Measurements from ENCODE around the gene DBNDD1. TPM values are rescaled to one million over a fixed set of nuclear protein-coding genes. Genes with fewer than 3 reads are reported as not detected.
A peak's percentile ranks its signal among the peaks of the same experiment; 100 is the strongest.

DBNDD1 gene
- total and polyA plus RNA-seq, 2 experiments from 2014 or later: 63.3 to 90.8 TPM

- peaks cover 7% of the 10 kb centered on the region for H3K36me3 Mint-ChIP-seq (ENCODE audit: low read depth)
- H3K4me3 Mint-ChIP-seq: peak overlapping the region; percentile 59
- DNase-seq (ENCODE audit: low spot score) (no peak), ATAC-seq (no peak)
- peak overlapping the region; percentile 70 for H3K4me2 ChIP-seq
- H3K4me1 ChIP-seq (ENCODE audit: insufficient read depth): no peaks in the 10 kb centered on the region; the same call in 1 of the 2 replicates
- H3K9me3 Mint-ChIP-seq: peaks cover 13% of the 10 kb centered on the region
- peaks cover 8% of the 10 kb centered on the region for H3F3A ChIP-seq (replicated peaks; ENCODE audit: low read depth)
- H4K20me1 ChIP-seq (replicated peaks; ENCODE audit: insufficient read depth): no peaks in the 10 kb centered on the region
- peak overlapping the region; percentile 54 for H3K4me3 ChIP-seq
- H3K27me3 ChIP-seq (ENCODE audit: insufficient read depth): no peaks in the 10 kb centered on the region
- H3K27me3 Mint-ChIP-seq (ENCODE audit: insufficient read depth, low read depth, poor library complexity): peaks cover 19% of the 10 kb centered on the region
- H3K36me3 ChIP-seq (ENCODE audit: insufficient read depth): no peaks in the 10 kb centered on the region
- H3K27ac Mint-ChIP-seq: no peak overlapping the region
- H3K4me1 Mint-ChIP-seq: peaks cover 10% of the 10 kb centered on the region; the same call in 2 of the 3 replicates
- no peak overlapping the region for H3K27ac ChIP-seq (ENCODE audit: low read depth)
- H2AFZ ChIP-seq: peak overlapping the region; percentile 76; the same call in 1 of the 2 replicates
- no peaks in the 10 kb centered on the region for H3K9me2 ChIP-seq (ENCODE audit: insufficient read depth)
- TF ChIP-seq ETS1 (IDR thresholded peaks at IDR 0.05) (no peak), REST (IDR thresholded peaks at IDR 0.05; ENCODE audit: unreplicated experiment) (no peak), EZH2 (IDR thresholded peaks at IDR 0.05; ENCODE audit: low read depth, unreplicated experiment) (no peak), NANOG (IDR thresholded peaks at IDR 0.05; ENCODE audit: borderline replicate concordance) (no peak), ZNF331 (CRISPR knock-in tag; IDR thresholded peaks at IDR 0.05; ENCODE audit: low read depth) (no peak), STAT1 (IDR thresholded peaks at IDR 0.05; ENCODE audit: unreplicated experiment) (no peak), POLR2AphosphoS5 (IDR thresholded peaks at IDR 0.05; ENCODE audit: low read depth) (no peak), EZH2phosphoT487 (IDR thresholded peaks at IDR 0.05; ENCODE audit: unreplicated experiment) (no peak), CREB1 (CRISPR knock-in tag; IDR thresholded peaks at IDR 0.05; ENCODE audit: low read depth) (no peak), ZNF114 (CRISPR knock-in tag; IDR thresholded peaks at IDR 0.05) (no peak), JUNB (IDR thresholded peaks at IDR 0.05; ENCODE audit: unreplicated experiment) (no peak)
- TF ChIP-seq, protein P1, sequence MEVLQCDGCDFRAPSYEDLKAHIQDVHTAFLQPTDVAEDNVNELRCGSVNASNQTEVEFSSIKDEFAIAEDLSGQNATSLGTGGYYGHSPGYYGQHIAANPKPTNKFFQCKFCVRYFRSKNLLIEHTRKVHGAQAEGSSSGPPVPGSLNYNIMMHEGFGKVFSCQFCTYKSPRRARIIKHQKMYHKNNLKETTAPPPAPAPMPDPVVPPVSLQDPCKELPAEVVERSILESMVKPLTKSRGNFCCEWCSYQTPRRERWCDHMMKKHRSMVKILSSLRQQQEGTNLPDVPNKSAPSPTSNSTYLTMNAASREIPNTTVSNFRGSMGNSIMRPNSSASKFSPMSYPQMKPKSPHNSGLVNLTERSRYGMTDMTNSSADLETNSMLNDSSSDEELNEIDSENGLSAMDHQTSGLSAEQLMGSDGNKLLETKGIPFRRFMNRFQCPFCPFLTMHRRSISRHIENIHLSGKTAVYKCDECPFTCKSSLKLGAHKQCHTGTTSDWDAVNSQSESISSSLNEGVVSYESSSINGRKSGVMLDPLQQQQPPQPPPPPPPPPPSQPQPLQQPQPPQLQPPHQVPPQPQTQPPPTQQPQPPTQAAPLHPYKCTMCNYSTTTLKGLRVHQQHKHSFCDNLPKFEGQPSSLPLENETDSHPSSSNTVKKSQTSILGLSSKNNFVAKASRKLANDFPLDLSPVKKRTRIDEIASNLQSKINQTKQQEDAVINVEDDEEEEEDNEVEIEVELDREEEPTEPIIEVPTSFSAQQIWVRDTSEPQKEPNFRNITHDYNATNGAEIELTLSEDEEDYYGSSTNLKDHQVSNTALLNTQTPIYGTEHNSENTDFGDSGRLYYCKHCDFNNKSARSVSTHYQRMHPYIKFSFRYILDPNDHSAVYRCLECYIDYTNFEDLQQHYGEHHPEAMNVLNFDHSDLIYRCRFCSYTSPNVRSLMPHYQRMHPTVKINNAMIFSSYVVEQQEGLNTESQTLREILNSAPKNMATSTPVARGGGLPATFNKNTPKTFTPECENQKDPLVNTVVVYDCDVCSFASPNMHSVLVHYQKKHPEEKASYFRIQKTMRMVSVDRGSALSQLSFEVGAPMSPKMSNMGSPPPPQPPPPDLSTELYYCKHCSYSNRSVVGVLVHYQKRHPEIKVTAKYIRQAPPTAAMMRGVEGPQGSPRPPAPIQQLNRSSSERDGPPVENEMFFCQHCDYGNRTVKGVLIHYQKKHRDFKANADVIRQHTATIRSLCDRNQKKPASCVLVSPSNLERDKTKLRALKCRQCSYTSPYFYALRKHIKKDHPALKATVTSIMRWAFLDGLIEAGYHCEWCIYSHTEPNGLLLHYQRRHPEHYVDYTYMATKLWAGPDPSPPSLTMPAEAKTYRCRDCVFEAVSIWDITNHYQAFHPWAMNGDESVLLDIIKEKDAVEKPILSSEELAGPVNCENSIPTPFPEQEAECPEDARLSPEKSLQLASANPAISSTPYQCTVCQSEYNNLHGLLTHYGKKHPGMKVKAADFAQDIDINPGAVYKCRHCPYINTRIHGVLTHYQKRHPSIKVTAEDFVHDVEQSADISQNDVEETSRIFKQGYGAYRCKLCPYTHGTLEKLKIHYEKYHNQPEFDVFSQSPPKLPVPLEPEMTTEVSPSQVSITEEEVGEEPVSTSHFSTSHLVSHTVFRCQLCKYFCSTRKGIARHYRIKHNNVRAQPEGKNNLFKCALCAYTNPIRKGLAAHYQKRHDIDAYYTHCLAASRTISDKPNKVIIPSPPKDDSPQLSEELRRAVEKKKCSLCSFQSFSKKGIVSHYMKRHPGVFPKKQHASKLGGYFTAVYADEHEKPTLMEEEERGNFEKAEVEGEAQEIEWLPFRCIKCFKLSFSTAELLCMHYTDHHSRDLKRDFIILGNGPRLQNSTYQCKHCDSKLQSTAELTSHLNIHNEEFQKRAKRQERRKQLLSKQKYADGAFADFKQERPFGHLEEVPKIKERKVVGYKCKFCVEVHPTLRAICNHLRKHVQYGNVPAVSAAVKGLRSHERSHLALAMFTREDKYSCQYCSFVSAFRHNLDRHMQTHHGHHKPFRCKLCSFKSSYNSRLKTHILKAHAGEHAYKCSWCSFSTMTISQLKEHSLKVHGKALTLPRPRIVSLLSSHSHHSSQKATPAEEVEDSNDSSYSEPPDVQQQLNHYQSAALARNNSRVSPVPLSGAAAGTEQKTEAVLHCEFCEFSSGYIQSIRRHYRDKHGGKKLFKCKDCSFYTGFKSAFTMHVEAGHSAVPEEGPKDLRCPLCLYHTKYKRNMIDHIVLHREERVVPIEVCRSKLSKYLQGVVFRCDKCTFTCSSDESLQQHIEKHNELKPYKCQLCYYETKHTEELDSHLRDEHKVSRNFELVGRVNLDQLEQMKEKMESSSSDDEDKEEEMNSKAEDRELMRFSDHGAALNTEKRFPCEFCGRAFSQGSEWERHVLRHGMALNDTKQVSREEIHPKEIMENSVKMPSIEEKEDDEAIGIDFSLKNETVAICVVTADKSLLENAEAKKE (CRISPR knock-in tag; IDR thresholded peaks at IDR 0.05): no peak
- TF ChIP-seq, protein P2, sequence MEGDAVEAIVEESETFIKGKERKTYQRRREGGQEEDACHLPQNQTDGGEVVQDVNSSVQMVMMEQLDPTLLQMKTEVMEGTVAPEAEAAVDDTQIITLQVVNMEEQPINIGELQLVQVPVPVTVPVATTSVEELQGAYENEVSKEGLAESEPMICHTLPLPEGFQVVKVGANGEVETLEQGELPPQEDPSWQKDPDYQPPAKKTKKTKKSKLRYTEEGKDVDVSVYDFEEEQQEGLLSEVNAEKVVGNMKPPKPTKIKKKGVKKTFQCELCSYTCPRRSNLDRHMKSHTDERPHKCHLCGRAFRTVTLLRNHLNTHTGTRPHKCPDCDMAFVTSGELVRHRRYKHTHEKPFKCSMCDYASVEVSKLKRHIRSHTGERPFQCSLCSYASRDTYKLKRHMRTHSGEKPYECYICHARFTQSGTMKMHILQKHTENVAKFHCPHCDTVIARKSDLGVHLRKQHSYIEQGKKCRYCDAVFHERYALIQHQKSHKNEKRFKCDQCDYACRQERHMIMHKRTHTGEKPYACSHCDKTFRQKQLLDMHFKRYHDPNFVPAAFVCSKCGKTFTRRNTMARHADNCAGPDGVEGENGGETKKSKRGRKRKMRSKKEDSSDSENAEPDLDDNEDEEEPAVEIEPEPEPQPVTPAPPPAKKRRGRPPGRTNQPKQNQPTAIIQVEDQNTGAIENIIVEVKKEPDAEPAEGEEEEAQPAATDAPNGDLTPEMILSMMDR (conservative IDR thresholded peaks at IDR 0.05; ENCODE audit: low read depth in 2 of 2): no peak
- H3K79me2 ChIP-seq (replicated peaks; ENCODE audit: insufficient read depth): no peaks in the 10 kb centered on the region
Observed at GRCh38 chr16:90048347-90048722, 29.1 kb upstream of the DBNDD1 start.
